Lower leg skin (tissue), 3 donors: ENCODE measurements around the gene WFS1.

ENCODE experiments used
- CTCF ChIP-seq, 3 donors: fragments of 450-650 bp; IDR thresholded peaks; one replicate each; pipeline ENCODE4 v1.5.1; 2016; ENCODE audit warnings: antibody characterized with exemption in 3 of 3, mild to moderate bottlenecking in 3 of 3, moderate library complexity in 2 of 3
- POLR2A ChIP-seq, 2 donors: fragments of 450-650 bp; IDR thresholded peaks; one replicate each; pipeline ENCODE4 v1.6.1; 2016 to 2017; ENCODE audit warnings: antibody characterized with exemption in 2 of 2, mild to moderate bottlenecking in 1 of 2, moderate library complexity in 1 of 2

- TF ChIP-seq CTCF (IDR thresholded peaks at IDR 0.05) (no peak), POLR2A (IDR thresholded peaks at IDR 0.05) (no peak)
These were observed 33.6 kb upstream of the WFS1 start for GRCh38 chr4:6235901-6236640.
